Head of caudate nucleus (tissue), 42 donors: Measurements from ENCODE around the gene GPC6.
A peak's percentile ranks its signal among the peaks of the same experiment; 100 is the strongest.

ENCODE experiments used
- DNase-seq, 42 donors: peaks; one replicate each; pipeline versions ENCODE4 v3.0.0 to v3.0.0-alpha.2; 2020 to 2021; ENCODE audit warnings: mixed read lengths in 7 of 42
- intact Hi-C: fragments of 100-400 bp; cut with DNase I; formaldehyde crosslinking; loops from one replicate; pipeline ENCODE4 v1.15.0; 2022

GPC6 gene

GRCh38 chr13:93819331-93819890, 592.8 kb downstream of the GPC6 start:
- no peak for DNase-seq
- intact Hi-C loops: no loop called here

DNA sequence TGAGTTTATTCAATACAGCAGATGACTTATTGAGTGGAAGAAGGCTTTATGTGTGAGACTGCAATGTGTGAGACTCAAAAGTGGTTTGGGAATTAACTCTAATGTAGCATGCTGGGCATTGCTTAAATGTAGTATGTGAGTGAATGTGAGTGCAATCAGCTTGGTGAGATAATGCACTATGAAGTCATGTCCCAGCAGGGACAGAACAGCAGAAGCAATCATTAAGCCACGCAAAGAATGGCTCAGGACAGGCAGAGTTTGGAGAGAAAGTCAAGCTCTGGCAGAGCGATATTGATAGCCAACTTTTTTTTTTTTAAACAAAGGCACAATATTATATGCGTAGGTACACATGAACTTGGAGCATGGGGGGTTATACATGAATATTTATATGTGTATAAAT, 597.7 kb downstream of the GPC6 start:
- no peak for DNase-seq
- intact Hi-C loops: no loop called here

GRCh38 chr13:93834051-93834450, 607.4 kb downstream of the GPC6 start:
- no peak for DNase-seq
- intact Hi-C loops: no loop called here

GRCh38 chr13:93843082-93843481, 616.5 kb downstream of the GPC6 start:
- intact Hi-C loops: no loop called here
- DNase-seq: no peak

GRCh38 chr13:93847162-93847561, 620.6 kb downstream of the GPC6 start:
- DNase-seq: no peak
- intact Hi-C loops: no loop called here

GRCh38 chr13:93848247-93848646, 621.6 kb downstream of the GPC6 start:
- DNase-seq: no peak
- intact Hi-C loops: no loop called here

- intact Hi-C loops: no loop called here
Measured at GRCh38 chr13:93851236-93851635, 624.6 kb downstream of the GPC6 start.

GRCh38 chr13:93853912-93854311, 627.3 kb downstream of the GPC6 start:
- intact Hi-C loops: no loop called here
- DNase-seq: no peak

More at GRCh38 chr13:93851236-93851635, 624.6 kb downstream of the GPC6 start:
- DNase-seq: no peak

DNA sequence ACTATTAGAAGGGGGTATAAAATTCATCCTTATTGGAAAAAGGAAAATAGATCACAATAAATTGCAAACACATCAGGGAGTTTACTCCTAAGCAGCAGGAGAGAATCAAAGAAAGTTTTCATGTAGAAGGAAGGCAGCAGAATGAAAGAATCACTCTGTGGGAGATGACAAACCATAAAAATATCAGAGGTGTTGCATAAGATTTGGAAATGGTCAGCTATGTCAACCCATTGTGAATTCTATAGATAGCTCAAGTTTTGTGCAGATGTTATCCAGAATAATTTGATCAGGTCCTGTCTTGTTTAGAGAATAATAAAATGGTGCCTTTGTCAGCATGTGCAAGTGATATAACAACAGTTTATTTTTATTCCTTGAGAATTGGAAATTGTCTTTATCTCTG, 630.5 kb downstream of the GPC6 start:
- intact Hi-C loops: no loop called here
- no peak for DNase-seq

DNA sequence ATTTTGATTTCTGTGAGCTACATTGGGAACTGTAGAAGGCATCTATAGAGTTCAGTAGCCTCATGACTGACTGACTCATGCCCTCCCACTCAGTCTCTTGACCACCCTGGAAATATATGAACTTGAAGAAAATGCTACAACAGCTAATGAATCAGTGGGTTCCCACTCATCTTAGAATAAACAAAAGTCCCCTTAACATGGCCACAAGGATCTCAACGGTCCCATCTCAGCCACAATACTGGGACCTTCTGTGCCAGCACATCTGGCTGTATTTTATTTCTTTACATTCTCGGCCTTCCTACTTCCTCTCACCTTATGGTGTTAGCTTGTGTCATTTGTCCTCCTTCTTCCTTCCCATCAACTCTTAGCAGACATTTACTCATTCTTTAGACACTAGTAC, 633.1 kb downstream of the GPC6 start:
- intact Hi-C loops: no loop called here
- no peak for DNase-seq

DNA sequence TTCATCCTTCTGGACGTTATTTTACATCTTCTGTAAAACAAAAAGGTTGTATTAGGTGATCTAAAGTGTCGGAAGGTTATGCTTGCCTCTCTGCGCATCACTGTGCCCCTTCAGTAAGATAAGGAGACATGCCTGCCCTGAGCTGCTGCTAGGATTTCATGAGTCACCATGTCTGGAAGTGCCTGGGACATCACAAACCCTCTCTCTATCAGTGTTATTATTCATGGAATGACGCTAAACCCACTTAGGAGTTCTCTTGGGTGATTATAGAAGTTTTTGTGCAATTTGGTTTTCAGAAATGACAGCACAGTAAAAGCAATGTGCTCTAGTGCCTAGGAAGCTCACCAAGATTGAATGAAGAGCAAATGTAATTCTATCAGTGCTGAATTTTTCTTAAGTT, 635.2 kb downstream of the GPC6 start:
- DNase-seq: peak in 31 of 42 donors; percentile 3 to 72 (median 31)
- intact Hi-C loops: no loop called here

- intact Hi-C loops: no loop called here
- peak in 10 of 42 donors; percentile 4 to 36 (median 8) for DNase-seq
Measured at GRCh38 chr13:93862259-93862658, 635.7 kb downstream of the GPC6 start.

- intact Hi-C loops: no loop called here
- DNase-seq: no peak
Measured at GRCh38 chr13:93865235-93865634, 638.6 kb downstream of the GPC6 start.

- no peak for DNase-seq
- intact Hi-C loops: no loop called here
Measured at GRCh38 chr13:93867481-93867880, 640.9 kb downstream of the GPC6 start.

- intact Hi-C loops: no loop called here
- DNase-seq: no peak
Measured at GRCh38 chr13:93872376-93872775, 645.8 kb downstream of the GPC6 start.

GRCh38 chr13:93872786-93873347, 646.3 kb downstream of the GPC6 start:
- intact Hi-C loops: no loop called here
- DNase-seq: no peak

- intact Hi-C loops: no loop called here
- DNase-seq: no peak
Measured at GRCh38 chr13:93875547-93875946, 648.9 kb downstream of the GPC6 start.

- intact Hi-C loops: no loop called here
- no peak for DNase-seq
Measured at GRCh38 chr13:93876236-93876635, 649.6 kb downstream of the GPC6 start.

DNA sequence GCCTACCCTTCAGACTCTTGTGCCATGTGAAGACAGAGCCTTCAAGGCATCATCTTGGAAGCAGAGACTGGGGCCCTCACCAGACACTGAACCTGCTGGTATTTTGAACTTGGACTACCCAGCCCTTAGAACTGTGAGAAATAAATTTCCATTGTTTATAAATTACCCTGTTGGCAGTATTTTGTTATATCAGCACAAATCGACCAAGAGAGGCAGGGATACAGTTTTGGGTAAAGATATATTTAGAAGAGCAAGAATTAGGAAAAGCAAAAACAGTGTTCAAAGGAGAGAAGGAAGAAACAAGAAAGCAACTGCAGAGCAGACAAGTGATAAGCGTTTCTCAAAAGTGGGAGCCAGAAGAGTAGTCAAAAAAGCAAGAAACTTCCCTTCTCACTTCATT, 652.1 kb downstream of the GPC6 start:
- intact Hi-C loops: no loop called here
- DNase-seq: no peak

GRCh38 chr13:93881411-93881810, 654.8 kb downstream of the GPC6 start:
- no peak for DNase-seq
- intact Hi-C loops: no loop called here

DNA sequence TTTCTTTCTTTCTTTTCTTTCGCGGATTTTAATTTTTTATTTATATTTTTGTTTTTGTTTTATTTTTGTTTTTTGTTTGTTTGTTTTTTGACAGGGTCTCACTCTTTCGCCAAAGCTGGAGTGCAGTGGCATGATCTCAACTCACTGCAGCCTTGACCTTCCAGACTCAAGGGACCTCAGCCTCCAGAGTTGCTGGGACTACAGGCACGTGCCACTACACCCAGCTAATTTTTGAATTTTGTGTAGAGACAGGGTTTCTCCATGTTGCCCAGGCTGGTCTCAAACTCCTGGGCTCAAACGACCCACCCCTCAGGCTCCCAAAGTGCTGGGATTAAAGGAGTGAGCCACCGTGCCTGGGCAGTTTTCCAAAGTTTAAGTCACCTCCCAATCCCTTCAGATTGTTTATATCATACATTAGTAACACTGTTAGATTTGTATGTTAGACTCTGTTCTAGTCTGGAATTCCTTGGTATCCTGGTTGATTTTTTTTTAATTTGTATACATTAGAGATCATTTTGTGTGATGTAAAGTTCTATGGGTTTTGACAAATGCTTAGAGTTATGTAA, 655.6 kb downstream of the GPC6 start:
- DNase-seq: no peak
- intact Hi-C loops: no loop called here
